ENCODE measurements around the gene AGTRAP. TPM values are rescaled to one million over a fixed set of nuclear protein-coding genes. Genes with fewer than 3 reads are reported as not detected.

AGTRAP gene
- total and polyA plus RNA-seq, 9 of the 15 experiments (the other 6 are each of a cell fraction or from before 2014, with no cell fraction given): 26.8 to 105 (median 57.5) TPM

DNA sequence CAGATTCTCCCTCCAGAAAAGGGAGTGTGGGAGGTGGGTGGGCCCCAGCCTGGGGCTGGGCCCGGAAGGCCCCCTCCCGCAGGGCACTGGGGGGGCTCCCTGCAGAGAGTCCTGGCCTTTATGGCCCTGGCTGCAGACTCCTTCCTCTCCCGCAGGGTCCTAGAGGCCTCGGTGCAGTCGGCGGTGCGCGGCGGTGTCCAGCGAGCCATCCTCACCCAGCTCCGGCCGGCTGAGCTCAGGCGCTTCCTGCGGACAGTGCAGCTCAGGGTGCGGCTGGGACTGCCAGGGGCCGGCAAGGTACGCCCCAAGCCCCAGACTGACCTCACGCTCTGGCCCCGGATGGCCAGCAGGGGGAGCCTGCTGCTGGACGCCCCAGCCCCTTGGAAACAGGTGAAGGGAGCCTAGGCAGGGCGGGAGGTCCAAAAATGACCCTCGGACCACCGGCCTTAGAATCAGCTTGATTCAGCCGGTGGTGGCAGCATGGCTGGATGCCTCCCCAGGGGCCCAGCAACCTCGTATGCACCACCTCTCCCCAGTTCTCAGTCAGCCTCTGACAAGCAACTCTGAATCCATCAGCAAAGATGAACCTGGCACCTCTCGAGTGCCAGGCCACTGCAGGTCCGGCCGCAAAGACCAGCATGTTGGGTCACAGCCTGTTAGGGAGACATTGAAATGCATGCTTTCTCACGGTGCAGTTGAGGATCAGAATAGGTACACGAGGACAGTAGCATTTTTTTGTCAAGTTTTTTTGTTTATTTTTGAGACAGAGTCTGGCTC is 49.2 kb downstream of the AGTRAP start (continued):
- TF ChIP-seq, protein P1, sequence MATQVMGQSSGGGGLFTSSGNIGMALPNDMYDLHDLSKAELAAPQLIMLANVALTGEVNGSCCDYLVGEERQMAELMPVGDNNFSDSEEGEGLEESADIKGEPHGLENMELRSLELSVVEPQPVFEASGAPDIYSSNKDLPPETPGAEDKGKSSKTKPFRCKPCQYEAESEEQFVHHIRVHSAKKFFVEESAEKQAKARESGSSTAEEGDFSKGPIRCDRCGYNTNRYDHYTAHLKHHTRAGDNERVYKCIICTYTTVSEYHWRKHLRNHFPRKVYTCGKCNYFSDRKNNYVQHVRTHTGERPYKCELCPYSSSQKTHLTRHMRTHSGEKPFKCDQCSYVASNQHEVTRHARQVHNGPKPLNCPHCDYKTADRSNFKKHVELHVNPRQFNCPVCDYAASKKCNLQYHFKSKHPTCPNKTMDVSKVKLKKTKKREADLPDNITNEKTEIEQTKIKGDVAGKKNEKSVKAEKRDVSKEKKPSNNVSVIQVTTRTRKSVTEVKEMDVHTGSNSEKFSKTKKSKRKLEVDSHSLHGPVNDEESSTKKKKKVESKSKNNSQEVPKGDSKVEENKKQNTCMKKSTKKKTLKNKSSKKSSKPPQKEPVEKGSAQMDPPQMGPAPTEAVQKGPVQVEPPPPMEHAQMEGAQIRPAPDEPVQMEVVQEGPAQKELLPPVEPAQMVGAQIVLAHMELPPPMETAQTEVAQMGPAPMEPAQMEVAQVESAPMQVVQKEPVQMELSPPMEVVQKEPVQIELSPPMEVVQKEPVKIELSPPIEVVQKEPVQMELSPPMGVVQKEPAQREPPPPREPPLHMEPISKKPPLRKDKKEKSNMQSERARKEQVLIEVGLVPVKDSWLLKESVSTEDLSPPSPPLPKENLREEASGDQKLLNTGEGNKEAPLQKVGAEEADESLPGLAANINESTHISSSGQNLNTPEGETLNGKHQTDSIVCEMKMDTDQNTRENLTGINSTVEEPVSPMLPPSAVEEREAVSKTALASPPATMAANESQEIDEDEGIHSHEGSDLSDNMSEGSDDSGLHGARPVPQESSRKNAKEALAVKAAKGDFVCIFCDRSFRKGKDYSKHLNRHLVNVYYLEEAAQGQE (IDR thresholded peaks at IDR 0.05; ENCODE audit: borderline replicate concordance): peak; percentile 93
- TF ChIP-seq, protein P1 (CRISPR knock-in tag; IDR thresholded peaks at IDR 0.05; ENCODE audit: low read depth): peak; percentile 73; the same call in 1 of the 2 replicates
- TF ChIP-seq CHAMP1 (IDR thresholded peaks at IDR 0.05) (no peak), ZNF174 (CRISPR knock-in tag; IDR thresholded peaks at IDR 0.05) (no peak), NKRF (IDR thresholded peaks at IDR 0.05; ENCODE audit: borderline replicate concordance) (peak; percentile 47; the same call in 1 of the 2 replicates), KAT2B (IDR thresholded peaks at IDR 0.05; ENCODE audit: low read depth, low read length) (no peak), GABPB2 (CRISPR knock-in tag; conservative IDR thresholded peaks at IDR 0.05) (no peak; the same call in 1 of the 2 replicates)
- TF ChIP-seq, protein P2, sequence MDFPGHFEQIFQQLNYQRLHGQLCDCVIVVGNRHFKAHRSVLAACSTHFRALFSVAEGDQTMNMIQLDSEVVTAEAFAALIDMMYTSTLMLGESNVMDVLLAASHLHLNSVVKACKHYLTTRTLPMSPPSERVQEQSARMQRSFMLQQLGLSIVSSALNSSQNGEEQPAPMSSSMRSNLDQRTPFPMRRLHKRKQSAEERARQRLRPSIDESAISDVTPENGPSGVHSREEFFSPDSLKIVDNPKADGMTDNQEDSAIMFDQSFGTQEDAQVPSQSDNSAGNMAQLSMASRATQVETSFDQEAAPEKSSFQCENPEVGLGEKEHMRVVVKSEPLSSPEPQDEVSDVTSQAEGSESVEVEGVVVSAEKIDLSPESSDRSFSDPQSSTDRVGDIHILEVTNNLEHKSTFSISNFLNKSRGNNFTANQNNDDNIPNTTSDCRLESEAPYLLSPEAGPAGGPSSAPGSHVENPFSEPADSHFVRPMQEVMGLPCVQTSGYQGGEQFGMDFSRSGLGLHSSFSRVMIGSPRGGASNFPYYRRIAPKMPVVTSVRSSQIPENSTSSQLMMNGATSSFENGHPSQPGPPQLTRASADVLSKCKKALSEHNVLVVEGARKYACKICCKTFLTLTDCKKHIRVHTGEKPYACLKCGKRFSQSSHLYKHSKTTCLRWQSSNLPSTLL (IDR thresholded peaks at IDR 0.05): no peak
- TF ChIP-seq, protein P3, sequence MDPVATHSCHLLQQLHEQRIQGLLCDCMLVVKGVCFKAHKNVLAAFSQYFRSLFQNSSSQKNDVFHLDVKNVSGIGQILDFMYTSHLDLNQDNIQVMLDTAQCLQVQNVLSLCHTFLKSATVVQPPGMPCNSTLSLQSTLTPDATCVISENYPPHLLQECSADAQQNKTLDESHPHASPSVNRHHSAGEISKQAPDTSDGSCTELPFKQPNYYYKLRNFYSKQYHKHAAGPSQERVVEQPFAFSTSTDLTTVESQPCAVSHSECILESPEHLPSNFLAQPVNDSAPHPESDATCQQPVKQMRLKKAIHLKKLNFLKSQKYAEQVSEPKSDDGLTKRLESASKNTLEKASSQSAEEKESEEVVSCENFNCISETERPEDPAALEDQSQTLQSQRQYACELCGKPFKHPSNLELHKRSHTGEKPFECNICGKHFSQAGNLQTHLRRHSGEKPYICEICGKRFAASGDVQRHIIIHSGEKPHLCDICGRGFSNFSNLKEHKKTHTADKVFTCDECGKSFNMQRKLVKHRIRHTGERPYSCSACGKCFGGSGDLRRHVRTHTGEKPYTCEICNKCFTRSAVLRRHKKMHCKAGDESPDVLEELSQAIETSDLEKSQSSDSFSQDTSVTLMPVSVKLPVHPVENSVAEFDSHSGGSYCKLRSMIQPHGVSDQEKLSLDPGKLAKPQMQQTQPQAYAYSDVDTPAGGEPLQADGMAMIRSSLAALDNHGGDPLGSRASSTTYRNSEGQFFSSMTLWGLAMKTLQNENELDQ (CRISPR knock-in tag; IDR thresholded peaks at IDR 0.05; ENCODE audit: borderline replicate concordance): no peak
